Kidney (tissue), 22 donors: ENCODE measurements around the gene SRSF6. TPM values are rescaled to one million over a fixed set of nuclear protein-coding genes. Genes with fewer than 3 reads are reported as not detected.

Experiments
- DNase-seq, 5 donors: peaks; one replicate each; pipeline ENCODE4 v3.0.0-alpha.2; 2013 to 2020
- FAIRE-seq: peaks from 2 replicates; lab custom pipeline; 2012; peaks lifted over from hg19 to GRCh38; lab: Jason Lieb, UNC
- H3K27ac ChIP-seq, 2 donors: one replicate each; pipeline ENCODE4 v1.7.0; 2013; ENCODE audit warnings: low read depth in 2 of 2, low read length in 2 of 2, inconsistent platforms in 1 of 2
- H3K27me3 ChIP-seq: one replicate; pipeline ENCODE4 v1.7.1; 2013; ENCODE audit warnings: low read length, inconsistent platforms; ENCODE audit not compliant: control insufficient read depth, insufficient read depth
- H3K36me3 ChIP-seq, 3 donors: one replicate each; pipeline versions ENCODE4 v1.7.0 to v1.7.1; 2013; ENCODE audit warnings: low read length in 3 of 3, control low read depth in 1 of 3, inconsistent platforms in 1 of 3; ENCODE audit not compliant: insufficient read depth in 3 of 3, control insufficient read depth in 2 of 3
- H3K4me1 ChIP-seq, 3 donors: one replicate each; pipeline versions ENCODE4 v1.7.0 to v1.7.1; 2013; ENCODE audit warnings: low read length in 3 of 3, inconsistent platforms in 1 of 3, low read depth in 1 of 3; ENCODE audit not compliant: control insufficient read depth in 2 of 3, insufficient read depth in 2 of 3
- H3K4me3 ChIP-seq, 3 donors: one replicate each; pipeline versions ENCODE4 v1.7.0 to v1.8.1; 2013; ENCODE audit warnings: low read length in 3 of 3, control low read depth in 1 of 3, inconsistent platforms in 1 of 3
- H3K9ac ChIP-seq, 3 donors: one replicate each; pipeline versions ENCODE4 v1.7.0 to v1.7.1; 2013; ENCODE audit warnings: low read length in 3 of 3, control low read depth in 1 of 3, inconsistent platforms in 1 of 3
- H3K9me3 ChIP-seq, 3 donors: one replicate each; pipeline versions ENCODE4 v1.7.0 to v1.7.1; 2013; ENCODE audit warnings: low read length in 3 of 3, control low read depth in 1 of 3, inconsistent platforms in 1 of 3; ENCODE audit not compliant: control insufficient read depth in 2 of 3, insufficient read depth in 1 of 3
- intact Hi-C: fragments of 100-400 bp; cut with DNase I; formaldehyde crosslinking; loops from one replicate; pipeline ENCODE4 v1.11.1; 2022
- long read RNA-seq, 10 donors: library from polyadenylated mRNA in 1 of 10; unstranded in 1 of 10; transcript quantifications; one replicate each; pipeline ENCODE4 v2.0.0 and lab custom pipeline, GENCODE V29; 2021 to 2026
- polyA plus RNA-seq: library from polyadenylated mRNA; stranded (reverse); fragments of 350-450 nt; fragmentation: Illumina TruSeq; extraction: RNeasy Lipid Tissue Mini Kit (QIAGEN cat#74804); gene quantifications from one replicate; pipeline ENCODE4 v1.2.3, GENCODE V29; 2014; ENCODE audit warnings: low read depth, low replicate concordance; ENCODE audit not compliant: insufficient read depth
- total RNA-seq: library from RNA; stranded (reverse); fragmentation: NEBNext Ultra II Directional; extraction: Animal tissue kit (Norgen Biotek cat#: 25700); gene quantifications from one replicate; pipeline ENCODE4 v1.2.1, GENCODE V29; 2021
- TF ChIP-seq, protein P1 (sequence below): IDR thresholded peaks from 3 replicates; pipeline ENCODE4 v1.5.1; 2012; ENCODE audit warnings: mild to moderate bottlenecking, moderate library complexity, borderline replicate concordance; ENCODE audit not compliant: insufficient read depth; ENCODE audit errors: extremely low read depth
- donor health status: control.
- donor health status: control.
- donor health status: control.
- donor health status: control.
- donor health status: control.
- donor health status: DM: yes; HTN: yes; CAD: no.
- donor health status: Normal renal cell carcinoma (clear cell type).

Gene SRSF6
- total RNA-seq: 131 TPM
- polyA plus RNA-seq: 84.9 TPM
- long read RNA-seq, donor 1, full-length matches to known transcripts: 10 of 16 reads
- long read RNA-seq, donor 1, partial matches to known transcripts: 6 of 16 reads
- long read RNA-seq, donor 1, other reads (novel, unspliced or antisense): 0 of 16 reads
- long read RNA-seq, donor 2, full-length matches to known transcripts: 20 of 44 reads
- long read RNA-seq, donor 2, partial matches to known transcripts: 18 of 44 reads
- long read RNA-seq, donor 2, other reads (novel, unspliced or antisense): 6 of 44 reads
- long read RNA-seq, donor 3, full-length matches to known transcripts: 29 of 59 reads
- long read RNA-seq, donor 3, partial matches to known transcripts: 15 of 59 reads
- long read RNA-seq, donor 3, other reads (novel, unspliced or antisense): 15 of 59 reads
- long read RNA-seq, donor 4, full-length matches to known transcripts: 5 of 5 reads
- long read RNA-seq, donor 4, partial matches to known transcripts: 0 of 5 reads
- long read RNA-seq, donor 4, other reads (novel, unspliced or antisense): 0 of 5 reads
- long read RNA-seq, donor 5: 0 reads
- long read RNA-seq, donor 6, full-length matches to known transcripts: 7 of 7 reads
- long read RNA-seq, donor 6, partial matches to known transcripts: 0 of 7 reads
- long read RNA-seq, donor 6, other reads (novel, unspliced or antisense): 0 of 7 reads
- long read RNA-seq, donor 7, full-length matches to known transcripts: 17 of 24 reads
- long read RNA-seq, donor 7, partial matches to known transcripts: 0 of 24 reads
- long read RNA-seq, donor 7, other reads (novel, unspliced or antisense): 7 of 24 reads
- long read RNA-seq, donor 8, full-length matches to known transcripts: 15 of 15 reads
- long read RNA-seq, donor 8, partial matches to known transcripts: 0 of 15 reads
- long read RNA-seq, donor 8, other reads (novel, unspliced or antisense): 0 of 15 reads
- long read RNA-seq, donor 9, full-length matches to known transcripts: 2 of 2 reads
- long read RNA-seq, donor 9, partial matches to known transcripts: 0 of 2 reads
- long read RNA-seq, donor 9, other reads (novel, unspliced or antisense): 0 of 2 reads
- long read RNA-seq, donor 10, full-length matches to known transcripts: 13 of 22 reads
- long read RNA-seq, donor 10, partial matches to known transcripts: 9 of 22 reads
- long read RNA-seq, donor 10, other reads (novel, unspliced or antisense): 0 of 22 reads

DNA sequence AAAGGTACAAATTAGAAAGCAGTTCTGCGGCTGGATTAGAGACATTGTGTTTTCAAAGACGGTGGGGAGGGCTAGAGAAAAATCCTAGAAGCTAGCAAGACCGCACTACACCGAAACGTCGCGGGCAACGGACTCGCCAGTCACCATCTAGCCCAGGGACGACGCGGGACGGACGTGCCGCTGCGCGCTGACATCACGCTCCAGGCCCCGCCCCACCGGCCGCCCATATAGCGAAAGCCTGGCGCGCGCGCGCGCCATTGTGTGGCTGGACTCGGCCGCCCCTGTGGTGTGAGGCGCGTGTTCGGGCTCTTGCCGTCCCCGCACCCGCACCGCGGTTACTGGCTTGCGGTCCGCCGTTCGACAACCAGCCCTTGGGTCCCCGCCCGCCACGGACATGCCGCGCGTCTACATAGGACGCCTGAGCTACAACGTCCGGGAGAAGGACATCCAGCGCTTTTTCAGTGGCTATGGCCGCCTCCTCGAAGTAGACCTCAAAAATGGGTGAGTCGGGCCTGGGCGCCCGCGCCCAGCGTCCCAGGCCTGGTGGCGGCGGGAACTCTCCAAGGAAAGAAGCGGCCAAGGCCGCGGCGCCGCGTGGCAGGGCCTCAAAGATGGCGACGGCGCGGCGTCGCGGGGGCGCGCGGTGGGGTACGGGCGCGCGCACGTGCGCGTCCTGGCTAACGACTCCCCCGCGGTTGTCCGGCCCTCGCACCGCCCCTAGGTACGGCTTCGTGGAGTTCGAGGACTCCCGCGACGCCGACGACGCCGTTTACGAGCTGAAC lies at the start of gene SRSF6:
TSS of gene SRSF6 (plus strand) at position 257 of the 782 bp plus-strand sequence. CDS start at position 395, 138 bp downstream.
- peak within 1 kb of the TSS; percentile 85 to 96 (median 92) for H3K4me3 ChIP-seq
- H3K27me3 ChIP-seq: no peaks in the 10 kb centered on the region
- no peak for FAIRE-seq
- peaks cover 9 to 36% (median 24%) of the 10 kb centered on the region in 3 donors for H3K36me3 ChIP-seq
- DNase-seq: peak; percentile 96 to 98 (median 98)
- H3K9me3 ChIP-seq: no peaks in the 10 kb centered on the region
- peak within 1 kb of the TSS; percentile 100 for H3K27ac ChIP-seq
- intact Hi-C loops: no loop called here
- H3K9ac ChIP-seq: peak within 1 kb of the TSS; percentile 85 to 99 (median 96)
- TF ChIP-seq, protein P1, sequence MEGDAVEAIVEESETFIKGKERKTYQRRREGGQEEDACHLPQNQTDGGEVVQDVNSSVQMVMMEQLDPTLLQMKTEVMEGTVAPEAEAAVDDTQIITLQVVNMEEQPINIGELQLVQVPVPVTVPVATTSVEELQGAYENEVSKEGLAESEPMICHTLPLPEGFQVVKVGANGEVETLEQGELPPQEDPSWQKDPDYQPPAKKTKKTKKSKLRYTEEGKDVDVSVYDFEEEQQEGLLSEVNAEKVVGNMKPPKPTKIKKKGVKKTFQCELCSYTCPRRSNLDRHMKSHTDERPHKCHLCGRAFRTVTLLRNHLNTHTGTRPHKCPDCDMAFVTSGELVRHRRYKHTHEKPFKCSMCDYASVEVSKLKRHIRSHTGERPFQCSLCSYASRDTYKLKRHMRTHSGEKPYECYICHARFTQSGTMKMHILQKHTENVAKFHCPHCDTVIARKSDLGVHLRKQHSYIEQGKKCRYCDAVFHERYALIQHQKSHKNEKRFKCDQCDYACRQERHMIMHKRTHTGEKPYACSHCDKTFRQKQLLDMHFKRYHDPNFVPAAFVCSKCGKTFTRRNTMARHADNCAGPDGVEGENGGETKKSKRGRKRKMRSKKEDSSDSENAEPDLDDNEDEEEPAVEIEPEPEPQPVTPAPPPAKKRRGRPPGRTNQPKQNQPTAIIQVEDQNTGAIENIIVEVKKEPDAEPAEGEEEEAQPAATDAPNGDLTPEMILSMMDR: no peak
- H3K4me1 ChIP-seq: peaks cover 0 to 11% (median 8%) of the 10 kb centered on the region in 3 donors

DNA sequence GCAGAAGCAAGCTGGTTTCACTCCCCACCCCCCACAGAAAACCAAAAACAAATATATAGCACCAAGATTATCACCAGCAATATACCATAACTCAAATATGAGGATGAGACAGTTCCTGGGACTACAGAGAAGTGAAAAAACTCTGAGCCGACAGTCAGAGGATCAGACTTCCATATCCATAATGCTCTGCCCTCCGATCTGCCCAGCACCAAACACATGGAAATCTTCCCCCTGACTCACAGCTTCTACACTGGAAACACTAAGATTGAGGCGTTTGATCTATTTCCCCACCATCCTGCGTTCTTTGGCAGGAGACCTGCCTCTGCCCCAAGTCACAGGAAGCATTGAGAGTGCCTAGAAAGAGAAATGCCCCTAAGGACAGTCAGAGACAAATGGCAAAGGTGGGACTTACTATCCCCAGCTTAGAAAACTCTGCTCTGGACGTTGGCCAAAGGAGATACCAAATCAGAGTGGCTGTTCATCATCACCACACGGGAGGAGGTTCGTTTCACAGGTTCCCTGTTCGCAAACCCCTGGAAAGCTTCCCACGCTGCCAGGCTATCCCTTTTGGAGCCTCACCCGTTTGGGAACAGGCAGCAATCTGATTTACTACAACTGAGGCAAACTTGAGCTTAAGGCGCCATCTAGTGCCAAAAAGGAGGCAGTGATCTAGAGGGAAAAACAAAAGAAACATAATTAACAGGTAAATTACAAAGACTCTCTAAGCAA lies 48.7 kb upstream of the SRSF6 start:
- no peak for FAIRE-seq
- no peak overlapping the region for H3K4me3 ChIP-seq

More for the DNA sequence above, 48.7 kb upstream of the SRSF6 start:
- H3K9me3 ChIP-seq: peaks cover 0 to 8% (median 2%) of the 10 kb centered on the region in 3 donors
- H3K27ac ChIP-seq: no peak overlapping the region
- H3K36me3 ChIP-seq: no peaks in the 10 kb centered on the region
- peak in 3 of 5 donors; percentile 11 to 16 (median 12) for DNase-seq
- intact Hi-C loops: no loop called here
- TF ChIP-seq, protein P1: peak; percentile 27
- no peaks in the 10 kb centered on the region for H3K4me1 ChIP-seq
- no peaks in the 10 kb centered on the region for H3K27me3 ChIP-seq
- no peak overlapping the region for H3K9ac ChIP-seq
